ENCODE measurements around the gene LRRC37A3.
"Not testable (repeated sequence)": the region's sequence is repeated elsewhere in the genome, so short reads cannot be mapped to it uniquely, and the experiment has no call there.

DNA sequence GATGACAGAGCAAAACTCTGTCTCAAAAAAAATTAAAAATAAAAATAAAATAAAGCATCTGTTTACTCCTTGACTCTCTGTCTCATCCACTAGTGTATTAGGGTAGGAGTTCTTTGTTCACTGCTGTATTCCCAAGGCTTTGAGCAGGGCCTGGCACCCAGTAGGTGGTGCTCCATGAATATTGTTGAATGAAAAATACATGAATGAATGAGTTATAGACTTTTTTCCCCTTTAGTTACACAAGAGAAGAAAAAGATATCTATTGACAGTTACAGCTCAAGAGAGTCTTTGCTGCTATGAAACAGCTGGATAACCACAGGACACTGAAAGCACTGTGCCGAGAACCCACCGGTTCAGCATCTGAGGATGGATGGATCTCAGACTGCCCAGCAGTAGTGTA, 44.5 kb upstream of the LRRC37A3 start:
- not testable (repeated sequence) for TF ChIP-seq EP300 (IDR thresholded peaks at IDR 0.05; ENCODE audit: borderline replicate concordance in 1 of 2, low read depth in 1 of 2, low read length in 1 of 2); RFX5 (IDR thresholded peaks at IDR 0.05; ENCODE audit: low read length); SIN3A (IDR thresholded peaks at IDR 0.05; ENCODE audit: borderline replicate concordance, low read depth, low read length); EZH2phosphoT487 (IDR thresholded peaks at IDR 0.05; ENCODE audit: borderline replicate concordance, low read depth); GABPA (IDR thresholded peaks at IDR 0.05; ENCODE audit: low read depth); JUND (IDR thresholded peaks at IDR 0.05); MXI1 (IDR thresholded peaks at IDR 0.05; ENCODE audit: low read depth, low read length); POLR2AphosphoS5 (IDR thresholded peaks at IDR 0.05; ENCODE audit: low read depth, low read length); GATA2 (CRISPR knock-in tag; IDR thresholded peaks at IDR 0.05)
- TF ChIP-seq, protein P1, sequence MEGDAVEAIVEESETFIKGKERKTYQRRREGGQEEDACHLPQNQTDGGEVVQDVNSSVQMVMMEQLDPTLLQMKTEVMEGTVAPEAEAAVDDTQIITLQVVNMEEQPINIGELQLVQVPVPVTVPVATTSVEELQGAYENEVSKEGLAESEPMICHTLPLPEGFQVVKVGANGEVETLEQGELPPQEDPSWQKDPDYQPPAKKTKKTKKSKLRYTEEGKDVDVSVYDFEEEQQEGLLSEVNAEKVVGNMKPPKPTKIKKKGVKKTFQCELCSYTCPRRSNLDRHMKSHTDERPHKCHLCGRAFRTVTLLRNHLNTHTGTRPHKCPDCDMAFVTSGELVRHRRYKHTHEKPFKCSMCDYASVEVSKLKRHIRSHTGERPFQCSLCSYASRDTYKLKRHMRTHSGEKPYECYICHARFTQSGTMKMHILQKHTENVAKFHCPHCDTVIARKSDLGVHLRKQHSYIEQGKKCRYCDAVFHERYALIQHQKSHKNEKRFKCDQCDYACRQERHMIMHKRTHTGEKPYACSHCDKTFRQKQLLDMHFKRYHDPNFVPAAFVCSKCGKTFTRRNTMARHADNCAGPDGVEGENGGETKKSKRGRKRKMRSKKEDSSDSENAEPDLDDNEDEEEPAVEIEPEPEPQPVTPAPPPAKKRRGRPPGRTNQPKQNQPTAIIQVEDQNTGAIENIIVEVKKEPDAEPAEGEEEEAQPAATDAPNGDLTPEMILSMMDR (IDR thresholded peaks at IDR 0.05) = not testable (repeated sequence)
- TF ChIP-seq, protein P2, sequence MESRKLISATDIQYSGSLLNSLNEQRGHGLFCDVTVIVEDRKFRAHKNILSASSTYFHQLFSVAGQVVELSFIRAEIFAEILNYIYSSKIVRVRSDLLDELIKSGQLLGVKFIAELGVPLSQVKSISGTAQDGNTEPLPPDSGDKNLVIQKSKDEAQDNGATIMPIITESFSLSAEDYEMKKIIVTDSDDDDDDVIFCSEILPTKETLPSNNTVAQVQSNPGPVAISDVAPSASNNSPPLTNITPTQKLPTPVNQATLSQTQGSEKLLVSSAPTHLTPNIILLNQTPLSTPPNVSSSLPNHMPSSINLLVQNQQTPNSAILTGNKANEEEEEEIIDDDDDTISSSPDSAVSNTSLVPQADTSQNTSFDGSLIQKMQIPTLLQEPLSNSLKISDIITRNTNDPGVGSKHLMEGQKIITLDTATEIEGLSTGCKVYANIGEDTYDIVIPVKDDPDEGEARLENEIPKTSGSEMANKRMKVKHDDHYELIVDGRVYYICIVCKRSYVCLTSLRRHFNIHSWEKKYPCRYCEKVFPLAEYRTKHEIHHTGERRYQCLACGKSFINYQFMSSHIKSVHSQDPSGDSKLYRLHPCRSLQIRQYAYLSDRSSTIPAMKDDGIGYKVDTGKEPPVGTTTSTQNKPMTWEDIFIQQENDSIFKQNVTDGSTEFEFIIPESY (IDR thresholded peaks at IDR 0.05; ENCODE audit: borderline replicate concordance, low read depth) = not testable (repeated sequence)
- TF ChIP-seq, protein P3, sequence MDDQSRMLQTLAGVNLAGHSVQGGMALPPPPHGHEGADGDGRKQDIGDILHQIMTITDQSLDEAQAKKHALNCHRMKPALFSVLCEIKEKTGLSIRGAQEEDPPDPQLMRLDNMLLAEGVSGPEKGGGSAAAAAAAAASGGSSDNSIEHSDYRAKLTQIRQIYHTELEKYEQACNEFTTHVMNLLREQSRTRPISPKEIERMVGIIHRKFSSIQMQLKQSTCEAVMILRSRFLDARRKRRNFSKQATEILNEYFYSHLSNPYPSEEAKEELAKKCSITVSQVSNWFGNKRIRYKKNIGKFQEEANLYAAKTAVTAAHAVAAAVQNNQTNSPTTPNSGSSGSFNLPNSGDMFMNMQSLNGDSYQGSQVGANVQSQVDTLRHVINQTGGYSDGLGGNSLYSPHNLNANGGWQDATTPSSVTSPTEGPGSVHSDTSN (IDR thresholded peaks at IDR 0.05) = not testable (repeated sequence)
- TF ChIP-seq, protein P4, sequence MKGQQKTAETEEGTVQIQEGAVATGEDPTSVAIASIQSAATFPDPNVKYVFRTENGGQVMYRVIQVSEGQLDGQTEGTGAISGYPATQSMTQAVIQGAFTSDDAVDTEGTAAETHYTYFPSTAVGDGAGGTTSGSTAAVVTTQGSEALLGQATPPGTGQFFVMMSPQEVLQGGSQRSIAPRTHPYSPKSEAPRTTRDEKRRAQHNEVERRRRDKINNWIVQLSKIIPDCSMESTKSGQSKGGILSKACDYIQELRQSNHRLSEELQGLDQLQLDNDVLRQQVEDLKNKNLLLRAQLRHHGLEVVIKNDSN (IDR thresholded peaks at IDR 0.05; ENCODE audit: borderline replicate concordance, low read depth) = not testable (repeated sequence)

All from SK-N-SH (cell line).